Measurements from ENCODE around the gene NUDT3.
A peak's percentile ranks its signal among the peaks of the same experiment; 100 is the strongest.
"Not testable (repeated sequence)": the region's sequence is repeated elsewhere in the genome, so short reads cannot be mapped to it uniquely, and the experiment has no call there.

The NUDT3 gene

GRCh38 chr6:34247481-34248197 is 144.8 kb downstream of the NUDT3 start:
- no peak for DNase-seq
- in situ Hi-C loops (cut with MboI; ENCODE audit: low pct_unique_long_range_greater_than_20kb, low sequenced_read_pairs), result loop anchor here (25.0 kb wide), 1 partner anchor 165 kb away; no protein-coding TSS in a partner anchor

DNA sequence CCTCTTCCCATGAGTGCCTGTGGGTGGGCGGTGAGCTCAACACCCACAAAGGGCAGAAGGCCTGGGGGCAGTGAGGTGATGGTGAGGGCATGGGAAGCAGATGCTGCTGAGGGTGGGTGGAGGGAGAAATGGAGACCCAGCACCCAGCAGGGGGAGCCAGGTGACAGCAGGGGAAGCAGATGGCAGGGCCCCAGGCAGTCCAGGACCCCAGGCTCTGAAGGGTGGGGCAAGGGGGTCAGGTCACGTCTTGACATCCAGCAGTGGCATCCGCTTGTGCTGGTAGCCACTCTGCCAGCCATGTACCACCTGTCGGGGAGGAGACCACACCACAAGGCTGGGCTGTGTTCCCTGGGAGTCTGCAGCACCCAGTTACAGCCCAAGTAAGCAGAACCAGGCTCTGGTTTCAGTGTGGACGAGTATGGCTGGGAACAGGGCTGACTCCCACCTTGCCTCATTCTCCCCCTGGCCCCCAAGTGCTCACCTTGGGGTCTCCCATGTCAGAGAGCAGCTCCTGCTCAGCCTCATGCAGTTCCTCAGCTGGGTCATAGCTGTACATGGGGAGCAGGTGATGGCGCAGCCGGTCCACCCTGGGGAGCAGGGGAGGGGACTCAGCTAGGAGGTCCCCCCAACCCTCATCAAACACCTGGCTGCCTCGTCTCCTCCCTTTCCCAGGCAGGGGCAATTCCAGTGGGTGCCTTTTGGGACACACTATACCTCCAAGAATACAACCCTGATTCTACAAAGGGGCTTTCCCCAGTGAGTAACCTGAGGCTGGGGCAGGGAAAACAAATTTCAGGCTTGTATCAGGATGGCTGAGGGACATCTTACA is 145.7 kb downstream of the NUDT3 start:
- peak; percentile 62 for DNase-seq
- in situ Hi-C loops (cut with MboI; ENCODE audit: low pct_unique_long_range_greater_than_20kb, low sequenced_read_pairs), result loop anchor here (25.0 kb wide), 1 partner anchor 166 kb away; no protein-coding TSS in a partner anchor

GRCh38 chr6:34246249-34246562 is 146.3 kb downstream of the NUDT3 start:
- DNase-seq, result no peak
- in situ Hi-C loops (cut with MboI; ENCODE audit: low pct_unique_long_range_greater_than_20kb, low sequenced_read_pairs), result loop anchor here (25.0 kb wide), 1 partner anchor 166 kb away; no protein-coding TSS in a partner anchor

- in situ Hi-C loops (cut with MboI; ENCODE audit: low pct_unique_long_range_greater_than_20kb, low sequenced_read_pairs), result loop anchor here (25.0 kb wide), 1 partner anchor 167 kb away; no protein-coding TSS in a partner anchor
- not testable (repeated sequence) for DNase-seq
These were observed 146.7 kb downstream of the NUDT3 start for GRCh38 chr6:34245761-34246140.

DNA sequence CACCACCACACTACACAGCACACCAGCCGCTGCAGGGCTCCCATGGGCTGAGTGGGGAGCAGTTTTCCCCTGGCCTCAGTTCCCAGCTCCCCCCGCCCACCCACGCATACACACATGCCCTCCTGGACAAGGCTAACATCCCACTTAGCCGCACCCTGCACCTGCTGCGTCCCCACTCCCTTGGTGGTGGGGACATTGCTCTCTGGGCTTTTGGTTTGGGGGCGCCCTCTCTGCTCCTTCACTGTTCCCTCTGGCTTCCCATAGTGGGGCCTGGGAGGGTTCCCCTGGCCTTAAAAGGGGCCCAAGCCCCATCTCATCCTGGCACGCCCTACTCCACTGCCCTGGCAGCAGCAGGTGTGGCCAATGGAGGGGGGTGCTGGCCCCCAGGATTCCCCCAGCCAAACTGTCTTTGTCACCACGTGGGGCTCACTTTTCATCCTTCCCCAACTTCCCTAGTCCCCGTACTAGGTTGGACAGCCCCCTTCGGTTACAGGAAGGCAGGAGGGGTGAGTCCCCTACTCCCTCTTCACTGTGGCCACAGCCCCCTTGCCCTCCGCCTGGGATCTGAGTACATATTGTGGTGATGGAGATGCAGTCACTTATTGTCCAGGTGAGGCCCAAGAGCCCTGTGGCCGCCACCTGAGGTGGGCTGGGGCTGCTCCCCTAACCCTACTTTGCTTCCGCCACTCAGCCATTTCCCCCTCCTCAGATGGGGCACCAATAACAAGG is 147.3 kb downstream of the NUDT3 start:
- in situ Hi-C loops (cut with MboI; ENCODE audit: low pct_unique_long_range_greater_than_20kb, low sequenced_read_pairs), result loop anchor here (25.0 kb wide), 1 partner anchor 167 kb away; no protein-coding TSS in a partner anchor
- DNase-seq, result not testable (repeated sequence)

GRCh38 chr6:34243901-34244884 is 148.3 kb downstream of the NUDT3 start:
- DNase-seq, result peak; percentile 69
- in situ Hi-C loops (cut with MboI; ENCODE audit: low pct_unique_long_range_greater_than_20kb, low sequenced_read_pairs), result loop anchor here (25.0 kb wide), 1 partner anchor 168 kb away; no protein-coding TSS in a partner anchor

DNA sequence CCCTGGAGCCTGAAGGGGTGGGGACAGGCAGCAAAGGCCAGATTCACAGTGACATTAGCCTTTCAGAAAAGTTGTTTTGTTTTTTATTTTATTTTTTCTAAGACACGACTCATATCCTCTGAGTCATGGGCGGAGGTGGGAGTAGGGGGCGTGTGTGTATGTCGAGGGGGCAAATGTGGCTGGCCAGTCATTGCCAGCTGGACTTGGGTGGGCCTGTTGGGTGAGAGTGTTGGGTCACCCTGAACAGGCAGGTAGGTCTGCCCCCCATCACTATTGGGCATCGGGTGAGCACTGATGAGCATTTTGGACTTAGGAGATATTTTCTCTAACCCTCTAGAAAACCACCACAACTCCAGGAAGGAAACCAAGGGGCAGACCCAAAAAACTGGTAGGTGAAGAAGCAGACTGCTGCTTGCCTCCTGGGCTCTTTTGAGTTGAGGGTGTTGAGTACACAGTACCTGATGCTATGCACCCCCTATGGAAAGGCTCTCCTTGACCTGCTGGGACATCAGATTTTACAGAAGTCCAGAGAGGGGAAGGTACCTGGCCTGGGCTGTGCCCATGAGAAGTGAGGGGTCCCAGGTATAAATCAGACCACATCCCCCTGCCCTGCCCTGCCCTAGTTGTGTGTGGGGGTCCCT is 149.2 kb downstream of the NUDT3 start:
- in situ Hi-C loops (cut with MboI; ENCODE audit: low pct_unique_long_range_greater_than_20kb, low sequenced_read_pairs), result loop anchor here (25.0 kb wide), 1 partner anchor 169 kb away; no protein-coding TSS in a partner anchor
- no peak for DNase-seq

GRCh38 chr6:34242252-34243130 is 150.0 kb downstream of the NUDT3 start:
- in situ Hi-C loops (cut with MboI; ENCODE audit: low pct_unique_long_range_greater_than_20kb, low sequenced_read_pairs), result loop anchor here (25.0 kb wide), 1 partner anchor 170 kb away; no protein-coding TSS in a partner anchor
- no peak for DNase-seq

GRCh38 chr6:34241351-34242215 is 150.9 kb downstream of the NUDT3 start:
- no peak for DNase-seq
- in situ Hi-C loops (cut with MboI; ENCODE audit: low pct_unique_long_range_greater_than_20kb, low sequenced_read_pairs), result loop anchor here (25.0 kb wide), 1 partner anchor 171 kb away; no protein-coding TSS in a partner anchor

DNA sequence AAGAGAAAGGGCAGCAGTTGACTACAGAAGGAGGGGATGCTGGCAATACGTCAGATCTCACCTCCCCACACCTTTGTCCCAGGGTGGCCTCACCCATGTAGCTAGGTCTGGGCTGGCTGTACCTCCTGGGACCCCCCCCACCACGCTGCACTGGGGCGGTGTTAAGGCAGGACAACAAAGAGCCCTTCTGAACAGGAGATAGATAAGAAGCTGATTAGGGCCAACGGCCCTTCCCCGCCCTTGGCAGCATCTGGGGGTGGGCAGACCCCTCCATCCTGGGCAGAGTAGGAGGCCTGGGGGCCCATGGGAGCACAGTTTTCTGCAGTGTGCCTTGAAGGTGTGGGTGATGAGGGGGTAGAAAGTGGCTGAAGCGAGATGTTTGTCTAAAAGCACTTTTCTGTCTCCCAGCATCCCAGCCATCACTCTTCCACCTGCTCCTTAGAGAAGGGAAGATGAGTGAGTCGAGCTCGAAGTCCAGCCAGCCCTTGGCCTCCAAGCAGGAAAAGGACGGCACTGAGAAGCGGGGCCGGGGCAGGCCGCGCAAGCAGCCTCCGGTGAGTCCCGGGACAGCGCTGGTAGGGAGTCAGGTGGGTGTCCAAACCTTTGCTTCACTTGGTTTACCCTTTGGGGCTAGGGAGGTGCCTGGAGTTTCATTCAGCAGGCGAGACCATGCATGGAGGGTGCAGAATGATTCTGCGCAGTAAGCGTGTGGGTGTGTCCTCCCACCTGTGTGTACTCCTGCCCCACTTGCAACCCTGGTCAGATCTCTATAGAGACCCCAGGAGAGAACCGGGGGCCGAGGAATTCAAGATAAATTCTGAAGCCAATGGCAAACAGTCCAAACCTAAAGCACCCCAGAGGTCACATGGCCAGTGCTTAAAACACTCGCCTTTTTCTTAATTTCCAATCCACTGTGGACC is 151.9 kb downstream of the NUDT3 start:
- no peak for DNase-seq
- in situ Hi-C loops (cut with MboI; ENCODE audit: low pct_unique_long_range_greater_than_20kb, low sequenced_read_pairs), result loop anchor here (25.0 kb wide), 1 partner anchor 172 kb away; no protein-coding TSS in a partner anchor

DNA sequence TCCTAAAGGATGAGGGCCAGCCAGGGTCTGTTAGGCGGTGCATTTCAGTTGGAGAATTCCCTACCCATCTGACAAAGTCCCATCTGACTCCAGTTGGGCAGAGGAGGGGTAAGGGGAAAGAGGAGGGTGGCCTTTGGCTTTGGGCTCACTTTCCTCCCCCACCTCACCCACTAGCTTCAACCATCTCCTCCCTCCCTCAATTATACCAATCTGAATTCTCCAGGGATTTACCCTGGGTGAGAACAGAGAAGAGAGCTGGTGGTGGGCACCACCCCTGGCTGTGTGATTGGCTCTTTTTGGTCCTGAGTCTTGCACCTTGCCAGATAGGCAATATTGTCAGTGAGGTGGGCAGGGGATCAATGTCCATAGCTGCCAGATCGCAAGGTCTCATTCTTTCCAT is 152.6 kb downstream of the NUDT3 start:
- DNase-seq, result no peak
- in situ Hi-C loops (cut with MboI; ENCODE audit: low pct_unique_long_range_greater_than_20kb, low sequenced_read_pairs), result loop anchor here (25.0 kb wide), 1 partner anchor 172 kb away; no protein-coding TSS in a partner anchor

- no peak for DNase-seq
- in situ Hi-C loops (cut with MboI; ENCODE audit: low pct_unique_long_range_greater_than_20kb, low sequenced_read_pairs), result loop anchor here (25.0 kb wide), 1 partner anchor 173 kb away; no protein-coding TSS in a partner anchor
These were observed 153.0 kb downstream of the NUDT3 start for GRCh38 chr6:34239500-34239825.

GRCh38 chr6:34238585-34239499 is 153.6 kb downstream of the NUDT3 start:
- in situ Hi-C loops (cut with MboI; ENCODE audit: low pct_unique_long_range_greater_than_20kb, low sequenced_read_pairs), result loop anchor here (25.0 kb wide), 1 partner anchor 173 kb away; no protein-coding TSS in a partner anchor

More at GRCh38 chr6:34238585-34239499, 153.6 kb downstream of the NUDT3 start:
- no peak for DNase-seq
